ENCODE data around the gene EFHD1.
"Not testable (repeated sequence)": the region's sequence is repeated elsewhere in the genome, so short reads cannot be mapped to it uniquely, and the experiment has no call there.

EFHD1 gene

DNA sequence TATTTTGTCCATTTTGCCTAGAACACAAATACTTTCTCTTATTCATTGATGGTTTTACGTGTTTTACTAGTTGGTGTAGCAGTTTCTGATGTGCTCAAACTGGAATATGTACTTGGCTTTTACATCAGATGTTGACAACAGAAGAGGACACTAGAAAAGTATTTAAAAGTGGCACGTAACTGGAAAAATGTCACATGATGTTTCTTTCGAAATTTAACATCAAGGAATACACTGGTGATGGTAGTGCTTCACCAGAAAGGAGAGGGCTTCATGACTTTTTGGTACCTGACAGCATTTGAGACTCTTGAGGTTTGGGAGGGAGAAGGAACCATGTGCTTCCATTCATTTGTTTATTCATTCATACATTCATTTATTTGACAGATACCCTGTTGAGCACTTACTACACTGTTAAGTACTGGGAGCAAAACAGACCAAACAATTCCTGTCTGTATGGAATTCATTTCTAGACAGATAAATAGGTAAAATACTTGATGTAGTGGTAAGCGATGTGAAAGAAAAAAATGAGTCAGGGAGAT lies 65.2 kb downstream of the EFHD1 start:
- peak overlapping the region; percentile 80 to 91 for H3K4me3 ChIP-seq (replicated peaks in 1 of 2; ENCODE audit: low read depth in 2 of 2, low read length in 2 of 2)

DNA sequence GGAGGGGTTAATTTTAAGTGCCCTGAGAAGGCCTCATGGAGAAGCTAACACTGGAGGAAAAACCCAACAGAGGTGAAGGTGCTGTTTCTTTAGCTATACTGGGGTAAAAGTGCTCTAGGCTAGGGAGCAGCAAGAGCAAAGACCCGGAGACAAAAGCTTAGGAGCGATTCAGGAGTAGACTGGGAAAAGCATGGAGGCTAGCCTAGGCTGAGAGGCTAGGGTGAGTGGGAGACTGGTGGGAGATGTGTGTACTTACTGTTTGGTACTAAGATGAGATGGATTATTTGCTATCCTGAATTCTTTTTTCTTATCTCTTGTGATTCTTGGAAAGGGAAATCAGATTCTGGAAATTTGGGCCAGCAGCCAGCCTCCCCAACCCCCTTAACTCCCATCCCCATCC lies 65.7 kb downstream of the EFHD1 start:
- peak overlapping the region in 1 of 2 donors; percentile 19 for H3K4me3 ChIP-seq (replicated peaks in 1 of 2; ENCODE audit: low read depth in 2 of 2, low read length in 2 of 2)
- no peak for DNase-seq (ENCODE audit: low read depth in 2 of 2)
- TF ChIP-seq, protein P1, sequence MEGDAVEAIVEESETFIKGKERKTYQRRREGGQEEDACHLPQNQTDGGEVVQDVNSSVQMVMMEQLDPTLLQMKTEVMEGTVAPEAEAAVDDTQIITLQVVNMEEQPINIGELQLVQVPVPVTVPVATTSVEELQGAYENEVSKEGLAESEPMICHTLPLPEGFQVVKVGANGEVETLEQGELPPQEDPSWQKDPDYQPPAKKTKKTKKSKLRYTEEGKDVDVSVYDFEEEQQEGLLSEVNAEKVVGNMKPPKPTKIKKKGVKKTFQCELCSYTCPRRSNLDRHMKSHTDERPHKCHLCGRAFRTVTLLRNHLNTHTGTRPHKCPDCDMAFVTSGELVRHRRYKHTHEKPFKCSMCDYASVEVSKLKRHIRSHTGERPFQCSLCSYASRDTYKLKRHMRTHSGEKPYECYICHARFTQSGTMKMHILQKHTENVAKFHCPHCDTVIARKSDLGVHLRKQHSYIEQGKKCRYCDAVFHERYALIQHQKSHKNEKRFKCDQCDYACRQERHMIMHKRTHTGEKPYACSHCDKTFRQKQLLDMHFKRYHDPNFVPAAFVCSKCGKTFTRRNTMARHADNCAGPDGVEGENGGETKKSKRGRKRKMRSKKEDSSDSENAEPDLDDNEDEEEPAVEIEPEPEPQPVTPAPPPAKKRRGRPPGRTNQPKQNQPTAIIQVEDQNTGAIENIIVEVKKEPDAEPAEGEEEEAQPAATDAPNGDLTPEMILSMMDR (IDR thresholded peaks at IDR 0.05; ENCODE audit: low read depth, low read length): no peak

More for the DNA sequence above, 65.2 kb downstream of the EFHD1 start:
- TF ChIP-seq, protein P1 (IDR thresholded peaks at IDR 0.05; ENCODE audit: low read depth, low read length): no peak
- peak in 1 of 2 donors; percentile 9 for DNase-seq (ENCODE audit: low read depth in 2 of 2)

DNA sequence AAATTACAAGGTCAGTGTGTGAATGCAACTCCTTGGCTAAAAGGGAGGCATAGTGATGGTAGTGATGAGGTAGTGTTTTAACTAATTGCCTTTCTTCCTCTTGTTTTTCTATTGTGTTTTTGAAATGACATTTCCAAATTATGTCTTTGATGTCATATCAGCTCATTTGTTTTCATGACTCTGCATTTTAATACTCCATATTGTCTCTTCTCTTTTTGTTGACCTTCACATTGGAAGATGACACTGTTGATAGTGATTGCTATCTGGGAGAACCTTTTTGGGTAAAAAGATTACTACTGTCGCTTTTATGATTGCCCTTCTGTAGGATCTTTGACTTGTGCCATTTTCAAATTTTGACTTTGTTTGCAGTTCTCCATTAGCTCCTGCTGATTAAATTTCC lies 66.8 kb downstream of the EFHD1 start:
- DNase-seq (ENCODE audit: low read depth in 2 of 2): no peak
- no peak overlapping the region for H3K4me3 ChIP-seq (replicated peaks in 1 of 2; ENCODE audit: low read depth in 2 of 2, low read length in 2 of 2)
- TF ChIP-seq, protein P1 (IDR thresholded peaks at IDR 0.05; ENCODE audit: low read depth, low read length): no peak

DNA sequence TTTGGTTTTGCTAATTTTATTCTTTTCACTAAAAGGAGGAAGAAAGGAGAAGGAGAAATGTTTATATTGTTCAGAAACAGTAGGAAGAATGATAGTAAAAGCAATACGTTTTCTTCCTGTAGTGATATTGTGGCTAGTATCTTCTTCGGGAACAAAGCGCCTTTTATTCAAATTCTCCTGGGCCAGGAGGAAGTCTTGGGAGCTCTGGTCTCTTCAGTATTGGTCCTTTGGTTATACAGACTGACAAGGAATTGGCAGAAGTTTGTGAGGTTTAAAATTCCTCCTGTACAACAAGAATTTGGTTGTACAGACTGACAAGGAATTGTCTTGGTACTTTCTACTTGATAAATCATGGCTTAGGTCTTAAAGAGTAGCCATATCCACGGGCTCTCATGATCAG lies 73.7 kb downstream of the EFHD1 start:
- DNase-seq (ENCODE audit: low read depth in 2 of 2): no peak
- H3K4me3 ChIP-seq (replicated peaks in 1 of 2; ENCODE audit: low read depth in 2 of 2, low read length in 2 of 2): no peak overlapping the region
- TF ChIP-seq, protein P1 (IDR thresholded peaks at IDR 0.05; ENCODE audit: low read depth, low read length): no peak

DNA sequence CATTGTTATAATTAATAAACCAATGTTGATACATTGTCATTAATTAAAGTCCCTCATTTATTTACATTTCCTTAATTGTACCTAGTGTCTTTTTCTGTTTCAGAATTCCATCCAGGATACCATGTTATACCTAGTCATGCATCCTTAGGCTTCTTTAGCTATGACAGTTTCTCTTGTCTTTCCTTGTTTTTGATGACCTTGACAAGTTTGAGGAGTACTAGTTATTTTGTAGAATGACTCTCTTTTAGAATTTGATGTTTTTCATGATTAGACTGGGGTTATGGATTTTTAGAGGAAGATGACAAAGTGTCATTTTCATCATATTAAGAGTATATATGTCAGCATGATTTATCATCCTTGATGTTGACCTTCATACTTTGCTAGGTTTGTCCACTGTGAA lies 80.1 kb downstream of the EFHD1 start:
- TF ChIP-seq, protein P1 (IDR thresholded peaks at IDR 0.05; ENCODE audit: low read depth, low read length): no peak
- no peak overlapping the region for H3K4me3 ChIP-seq (replicated peaks in 1 of 2; ENCODE audit: low read depth in 2 of 2, low read length in 2 of 2)
- no peak for DNase-seq (ENCODE audit: low read depth in 2 of 2)

DNA sequence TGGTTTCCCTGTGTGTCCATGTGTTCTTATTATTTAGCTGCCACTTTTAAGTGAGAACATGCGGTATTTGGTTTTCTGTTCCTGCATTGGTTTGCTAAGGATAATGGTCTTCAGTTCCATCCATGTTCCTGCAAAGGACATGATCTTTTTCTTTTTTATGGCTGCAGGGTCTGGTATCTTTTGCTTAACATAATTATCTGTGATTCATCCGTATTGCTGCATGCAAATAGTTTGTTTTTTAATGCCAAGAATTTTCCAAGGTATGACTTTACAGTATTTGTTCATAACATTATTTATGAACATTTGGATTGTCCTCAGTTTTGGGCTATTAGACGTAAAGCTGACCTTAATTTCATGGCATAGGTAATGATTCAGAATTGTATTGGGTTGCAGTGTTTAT lies 81.6 kb downstream of the EFHD1 start:
- H3K4me3 ChIP-seq (replicated peaks in 1 of 2; ENCODE audit: low read depth in 2 of 2, low read length in 2 of 2): no peak overlapping the region
- DNase-seq (ENCODE audit: low read depth in 2 of 2): peak in 1 of 2 donors; percentile 19
- TF ChIP-seq, protein P1 (IDR thresholded peaks at IDR 0.05; ENCODE audit: low read depth, low read length): no peak

DNA sequence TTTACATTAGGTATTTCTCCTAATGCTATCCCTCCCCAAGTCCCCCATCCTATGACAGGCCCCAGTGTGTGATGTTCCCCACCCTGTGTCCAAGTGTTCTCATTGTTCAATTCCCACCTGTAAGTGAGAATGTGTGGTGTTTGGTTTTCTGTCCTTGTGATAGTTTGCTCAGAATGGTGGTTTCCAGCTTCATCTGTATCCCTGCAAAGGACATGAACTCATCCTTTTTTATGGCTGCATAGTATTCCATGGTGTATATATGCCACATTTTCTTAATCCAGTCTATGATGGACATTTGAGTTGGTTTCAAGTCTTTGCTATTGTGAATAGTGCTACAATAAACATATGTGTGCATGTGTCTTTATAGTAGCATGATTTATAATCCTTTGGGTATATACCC lies 86.7 kb downstream of the EFHD1 start:
- DNase-seq (ENCODE audit: low read depth in 2 of 2); H3K4me3 ChIP-seq (replicated peaks in 1 of 2; ENCODE audit: low read depth in 2 of 2, low read length in 2 of 2): not testable (repeated sequence)
